Measurements from ENCODE around the gene ACER2.
A peak's percentile ranks its signal among the peaks of the same experiment; 100 is the strongest.
"Not testable (repeated sequence)": the region's sequence is repeated elsewhere in the genome, so short reads cannot be mapped to it uniquely, and the experiment has no call there.

ACER2 gene

GRCh38 chr9:19433729-19434128 lies 24.9 kb downstream of the ACER2 start:
- H2AFZ ChIP-seq (ENCODE audit: insufficient read depth, low read length, poor library complexity); H3K4ac ChIP-seq (ENCODE audit: low read depth, low read length); H3K14ac ChIP-seq (ENCODE audit: low read length); H3K36me3 ChIP-seq (ENCODE audit: control insufficient read depth in 1 of 2, insufficient read depth in 2 of 2, low read length in 2 of 2); H3K4me3 ChIP-seq (ENCODE audit: low read depth, low read length); H2BK120ac ChIP-seq (ENCODE audit: insufficient read depth, low read length, poor library complexity); H3K9me3 ChIP-seq (ENCODE audit: insufficient read depth, low read depth, low read length); H3K79me1 ChIP-seq (ENCODE audit: low read length); H3K4me1 ChIP-seq (ENCODE audit: control insufficient read depth in 1 of 2, insufficient read depth in 2 of 2, low read length in 2 of 2); DNase-seq; H3K27me3 ChIP-seq (ENCODE audit: insufficient read depth, low read length); H3K18ac ChIP-seq (ENCODE audit: low read length); H2BK12ac ChIP-seq (ENCODE audit: low read length); H2BK5ac ChIP-seq (ENCODE audit: low read depth, low read length, poor library complexity); H3K79me2 ChIP-seq (ENCODE audit: control insufficient read depth, insufficient read depth, low read length, poor library complexity); H3K27ac ChIP-seq (ENCODE audit: low read depth, low read length); H3K23ac ChIP-seq (ENCODE audit: low read length); H3K9ac ChIP-seq (ENCODE audit: low read length); H4K12ac ChIP-seq (ENCODE audit: low read depth, low read length); H4K91ac ChIP-seq (ENCODE audit: low read depth, low read length); H3K4me2 ChIP-seq (ENCODE audit: low read length); H2AK5ac ChIP-seq (ENCODE audit: low read length); H4K8ac ChIP-seq (ENCODE audit: low read depth, low read length): not testable (repeated sequence)
- no CpG with 5 or more reads among the region's 35 CpGs for WGBS (ENCODE audit: extremely low coverage, insufficient coverage, insufficient read length)

DNA sequence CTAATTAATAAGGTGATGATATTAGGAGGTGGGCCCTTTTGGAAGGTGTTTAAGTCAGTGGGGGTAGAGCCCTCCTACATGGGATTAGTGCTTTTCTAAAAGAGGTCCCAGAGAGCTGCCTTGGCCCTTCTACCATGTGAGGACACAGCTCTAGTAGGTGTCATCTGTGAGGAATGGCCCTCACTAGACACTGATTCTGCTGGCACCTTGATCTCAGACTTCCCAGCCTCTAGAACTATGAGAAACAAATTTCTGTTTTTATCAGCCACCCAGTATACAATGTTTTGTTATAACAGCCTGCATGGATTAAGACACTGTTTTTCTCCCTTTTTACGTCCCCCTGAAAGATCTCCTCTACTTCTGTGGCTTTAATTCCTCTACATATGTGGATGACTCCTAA lies 31.6 kb downstream of the ACER2 start:
- WGBS (ENCODE audit: extremely low coverage, insufficient coverage, insufficient read length) = no CpG with 5 or more reads among the region's 1 CpG
- Histone ChIP-seq H2AFZ (ENCODE audit: insufficient read depth, low read length, poor library complexity) (no peak overlapping the region), H4K8ac (ENCODE audit: low read depth, low read length) (no peak overlapping the region), H3K36me3 (ENCODE audit: control insufficient read depth in 1 of 2, insufficient read depth in 2 of 2, low read length in 2 of 2) (peaks cover 4 to 5% of the 10 kb centered on the region in 2 experiments), H3K4ac (ENCODE audit: low read depth, low read length) (no peak overlapping the region), H3K79me1 (ENCODE audit: low read length) (no peaks in the 10 kb centered on the region), H4K12ac (ENCODE audit: low read depth, low read length) (no peak overlapping the region), H3K9me3 (ENCODE audit: insufficient read depth, low read depth, low read length) (peaks cover 1% of the 10 kb centered on the region), H2AK5ac (ENCODE audit: low read length) (no peak overlapping the region), H3K23ac (ENCODE audit: low read length) (no peak overlapping the region), H3K4me1 (ENCODE audit: control insufficient read depth in 1 of 2, insufficient read depth in 2 of 2, low read length in 2 of 2) (peaks cover 0 to under 1% of the 10 kb centered on the region in 2 experiments), H2BK5ac (ENCODE audit: low read depth, low read length, poor library complexity) (no peak overlapping the region), H4K91ac (ENCODE audit: low read depth, low read length) (no peak overlapping the region), H2BK12ac (ENCODE audit: low read length) (no peak overlapping the region), H3K18ac (ENCODE audit: low read length) (no peak overlapping the region), H3K9ac (ENCODE audit: low read length) (no peak overlapping the region), H3K14ac (ENCODE audit: low read length) (no peak overlapping the region), H3K4me2 (ENCODE audit: low read length) (no peak overlapping the region), H3K27ac (ENCODE audit: low read depth, low read length) (no peak overlapping the region), H3K27me3 (ENCODE audit: insufficient read depth, low read length) (no peaks in the 10 kb centered on the region), H2BK120ac (ENCODE audit: insufficient read depth, low read length, poor library complexity) (no peak overlapping the region), H3K4me3 (ENCODE audit: low read depth, low read length) (no peak overlapping the region), H3K79me2 (ENCODE audit: control insufficient read depth, insufficient read depth, low read length, poor library complexity) (no peaks in the 10 kb centered on the region)
- DNase-seq = peak; percentile 82 to 88

DNA sequence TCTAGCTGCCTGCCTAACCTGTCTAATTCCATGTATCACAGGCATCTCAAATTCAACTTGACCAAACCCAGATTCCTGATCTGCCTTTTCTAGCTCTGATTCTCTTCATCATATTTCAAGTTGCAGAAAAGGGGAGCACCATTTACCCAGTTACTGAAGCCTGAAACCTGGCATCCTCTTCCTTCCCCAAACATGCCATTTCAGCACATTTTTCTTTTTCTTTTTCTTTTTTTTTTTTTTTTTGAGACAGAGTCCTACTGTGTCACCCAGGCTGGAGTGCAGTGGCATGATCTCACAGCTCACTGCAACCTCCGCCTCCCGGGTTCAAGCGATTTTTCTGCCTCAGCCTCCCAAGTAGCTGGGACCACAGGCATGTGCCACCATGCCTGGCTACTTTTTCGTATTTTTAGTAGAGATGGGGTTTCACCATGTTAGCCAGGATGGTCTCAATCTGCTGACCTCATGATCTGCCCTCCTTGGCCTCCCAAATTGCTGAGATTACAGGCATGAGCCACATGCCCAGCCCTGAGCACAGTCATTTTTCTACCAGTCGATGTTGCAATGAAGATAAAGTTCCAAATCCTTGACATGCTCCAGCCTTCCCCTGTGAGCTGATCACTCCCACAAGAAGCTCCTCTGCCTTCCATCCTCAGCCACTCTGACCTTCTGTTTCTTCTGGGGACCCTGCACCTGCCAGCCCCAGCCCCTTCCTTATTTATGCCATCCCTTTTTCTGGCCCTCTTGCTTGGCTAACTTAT lies 32.2 kb downstream of the ACER2 start:
- Histone ChIP-seq H3K18ac (ENCODE audit: low read length) (no peak overlapping the region), H2AFZ (ENCODE audit: insufficient read depth, low read length, poor library complexity) (no peak overlapping the region), H4K8ac (ENCODE audit: low read depth, low read length) (no peak overlapping the region), H3K4me2 (ENCODE audit: low read length) (no peak overlapping the region), H3K23ac (ENCODE audit: low read length) (no peak overlapping the region), H3K27ac (ENCODE audit: low read depth, low read length) (no peak overlapping the region), H3K27me3 (ENCODE audit: insufficient read depth, low read length) (no peaks in the 10 kb centered on the region), H3K14ac (ENCODE audit: low read length) (no peak overlapping the region), H2BK120ac (ENCODE audit: insufficient read depth, low read length, poor library complexity) (no peak overlapping the region), H3K79me1 (ENCODE audit: low read length) (no peaks in the 10 kb centered on the region), H3K4me1 (ENCODE audit: control insufficient read depth in 1 of 2, insufficient read depth in 2 of 2, low read length in 2 of 2) (peaks cover 4 to 5% of the 10 kb centered on the region in 2 experiments), H2AK5ac (ENCODE audit: low read length) (no peak overlapping the region), H2BK5ac (ENCODE audit: low read depth, low read length, poor library complexity) (no peak overlapping the region), H3K9ac (ENCODE audit: low read length) (no peak overlapping the region), H4K91ac (ENCODE audit: low read depth, low read length) (no peak overlapping the region), H3K36me3 (ENCODE audit: control insufficient read depth in 1 of 2, insufficient read depth in 2 of 2, low read length in 2 of 2) (peaks cover 3 to 6% of the 10 kb centered on the region in 2 experiments), H3K4me3 (ENCODE audit: low read depth, low read length) (no peak overlapping the region), H2BK12ac (ENCODE audit: low read length) (no peak overlapping the region), H3K9me3 (ENCODE audit: insufficient read depth, low read depth, low read length) (peaks cover 1% of the 10 kb centered on the region), H4K12ac (ENCODE audit: low read depth, low read length) (no peak overlapping the region), H3K4ac (ENCODE audit: low read depth, low read length) (no peak overlapping the region), H3K79me2 (ENCODE audit: control insufficient read depth, insufficient read depth, low read length, poor library complexity) (no peaks in the 10 kb centered on the region)
- peak; percentile 77 to 87 for DNase-seq
- no CpG with 5 or more reads among the region's 5 CpGs for WGBS (ENCODE audit: extremely low coverage, insufficient coverage, insufficient read length)

DNA sequence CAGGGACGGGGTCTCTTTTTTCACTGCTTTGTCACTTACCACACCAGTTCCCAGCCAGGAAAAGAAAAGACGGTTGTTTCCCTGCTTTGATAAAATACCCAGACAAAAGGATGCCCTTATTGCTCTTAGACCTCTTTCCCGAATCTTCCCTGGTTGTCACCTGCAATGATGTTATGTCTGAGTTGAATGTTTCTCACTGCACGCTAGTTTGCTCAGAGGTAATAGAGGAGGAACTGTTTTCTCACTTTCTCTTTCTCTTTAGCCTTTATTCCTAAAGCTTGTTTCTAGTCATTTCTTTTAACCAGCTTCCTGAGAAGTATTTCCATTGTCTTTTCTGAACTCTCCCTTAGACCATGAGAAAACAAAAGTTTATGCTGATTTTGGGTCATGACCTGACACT lies 32.9 kb downstream of the ACER2 start:
- H3K9me3 ChIP-seq (ENCODE audit: insufficient read depth, low read depth, low read length) = peaks cover 1% of the 10 kb centered on the region
- H3K79me1 ChIP-seq (ENCODE audit: low read length) = no peaks in the 10 kb centered on the region
- no peak overlapping the region for H3K18ac ChIP-seq (ENCODE audit: low read length)
- peaks cover 6 to 8% of the 10 kb centered on the region in 2 experiments for H3K4me1 ChIP-seq (ENCODE audit: control insufficient read depth in 1 of 2, insufficient read depth in 2 of 2, low read length in 2 of 2)
- H2AK5ac ChIP-seq (ENCODE audit: low read length) = no peak overlapping the region
- peaks cover 3 to 6% of the 10 kb centered on the region in 2 experiments for H3K36me3 ChIP-seq (ENCODE audit: control insufficient read depth in 1 of 2, insufficient read depth in 2 of 2, low read length in 2 of 2)
- H3K4me2 ChIP-seq (ENCODE audit: low read length) = no peak overlapping the region
- DNase-seq = peak; percentile 46 to 63
- no peak overlapping the region for H4K12ac ChIP-seq (ENCODE audit: low read depth, low read length)
- no peak overlapping the region for H2BK12ac ChIP-seq (ENCODE audit: low read length)
- H3K14ac ChIP-seq (ENCODE audit: low read length) = no peak overlapping the region
- H3K4me3 ChIP-seq (ENCODE audit: low read depth, low read length) = no peak overlapping the region
- no peaks in the 10 kb centered on the region for H3K27me3 ChIP-seq (ENCODE audit: insufficient read depth, low read length)
- H3K27ac ChIP-seq (ENCODE audit: low read depth, low read length) = no peak overlapping the region
- no peak overlapping the region for H4K8ac ChIP-seq (ENCODE audit: low read depth, low read length)
- no peak overlapping the region for H3K9ac ChIP-seq (ENCODE audit: low read length)
- no peak overlapping the region for H3K4ac ChIP-seq (ENCODE audit: low read depth, low read length)
- H2BK5ac ChIP-seq (ENCODE audit: low read depth, low read length, poor library complexity) = no peak overlapping the region
- H3K23ac ChIP-seq (ENCODE audit: low read length) = no peak overlapping the region
- no peak overlapping the region for H4K91ac ChIP-seq (ENCODE audit: low read depth, low read length)
- H2BK120ac ChIP-seq (ENCODE audit: insufficient read depth, low read length, poor library complexity) = no peak overlapping the region
- no peaks in the 10 kb centered on the region for H3K79me2 ChIP-seq (ENCODE audit: control insufficient read depth, insufficient read depth, low read length, poor library complexity)
- no CpG with 5 or more reads among the region's 4 CpGs for WGBS (ENCODE audit: extremely low coverage, insufficient coverage, insufficient read length)
- no peak overlapping the region for H2AFZ ChIP-seq (ENCODE audit: insufficient read depth, low read length, poor library complexity)
